Measurements from ENCODE around the gene U2AF1L4. TPM values are rescaled to one million over a fixed set of nuclear protein-coding genes. Genes with fewer than 3 reads are reported as not detected.

U2AF1L4 gene
- total and polyA plus RNA-seq, 2 of the 4 experiments (the other 2 are of a cell fraction) = 6.1 to 15.0 TPM

DNA sequence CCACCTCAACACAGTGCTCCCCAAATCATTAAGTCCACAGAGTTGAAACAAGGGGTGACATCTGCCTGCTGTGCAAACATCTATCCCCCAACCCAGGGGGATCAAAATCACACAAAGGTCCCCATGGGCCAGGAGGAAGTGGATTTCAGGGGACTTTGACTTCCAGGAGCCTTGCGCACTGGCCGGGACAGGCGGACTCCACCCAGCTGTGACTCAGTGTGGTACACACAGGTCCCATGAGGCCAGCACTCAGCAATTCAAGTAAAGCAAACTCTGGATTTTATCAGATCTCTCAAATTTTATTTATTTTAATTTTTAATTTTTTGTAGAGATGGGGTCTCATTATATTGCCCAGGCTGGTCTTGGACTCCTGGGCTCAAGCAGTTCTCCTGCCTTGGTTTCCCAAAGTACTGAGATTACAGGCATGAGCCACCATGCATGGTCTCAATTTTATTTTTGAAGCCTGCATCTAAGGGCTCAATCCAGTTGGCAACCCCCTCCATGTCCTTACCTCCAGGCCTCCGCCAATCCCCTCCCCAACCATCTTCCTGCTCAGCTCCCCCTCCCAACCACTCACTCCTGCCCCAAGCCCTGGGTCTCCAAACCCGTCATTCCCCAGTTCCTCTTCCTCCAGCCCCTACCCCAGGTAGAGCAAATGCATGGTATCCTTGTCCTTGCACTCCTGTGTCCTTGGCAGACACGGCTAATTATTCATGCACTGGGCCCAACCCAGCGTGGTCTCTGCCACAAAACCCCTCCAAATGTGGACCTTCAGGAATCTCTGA is 48.4 kb upstream of the U2AF1L4 start:
- ChIA-PET CTCF (no interaction called here), POLR2A (ENCODE audit: unreplicated experiment) (no interaction called here)
- in situ Hi-C loops (cut with MboI; ENCODE audit: low sequenced_read_pairs) = no loop called here

More for the DNA sequence above, 48.4 kb upstream of the U2AF1L4 start:
- Histone ChIP-seq H3K4ac (ENCODE audit: low read depth, low read length) (no peak overlapping the region), H2BK5ac (ENCODE audit: low read depth, low read length, poor library complexity, severe bottlenecking) (no peak overlapping the region), H4K20me1 (ENCODE audit: insufficient read depth, low read length) (no peaks in the 10 kb centered on the region), H3K79me1 (ENCODE audit: low read depth in 1 of 2, low read length in 2 of 2) (no peaks in the 10 kb centered on the region), H3K9ac (ENCODE audit: low read depth, low read length) (no peak overlapping the region), H3K9me3 (ENCODE audit: control insufficient read depth, insufficient read depth, low read length) (no peaks in the 10 kb centered on the region), H2AK5ac (ENCODE audit: low read depth, low read length) (no peak overlapping the region), H3K36me3 (ENCODE audit: control insufficient read depth, insufficient read depth, low read length) (no peaks in the 10 kb centered on the region), H2AK9ac (replicated peaks; ENCODE audit: low read depth, low read length, poor library complexity) (no peak overlapping the region), H3K27me3 (ENCODE audit: control insufficient read depth, insufficient read depth, low read length) (peaks cover 27% of the 10 kb centered on the region), H4K5ac (ENCODE audit: low read depth, low read length) (no peak overlapping the region), H3K56ac (ENCODE audit: extremely low read depth, insufficient read depth, low read length) (no peak overlapping the region), H4K8ac (ENCODE audit: low read depth in 2 of 2, low read length in 2 of 2) (no peak overlapping the region), H3K4me1 (ENCODE audit: control insufficient read depth, insufficient read depth, low read length) (no peaks in the 10 kb centered on the region), H3K4me2 (ENCODE audit: low read depth, low read length) (no peak overlapping the region), H3K9me1 (ENCODE audit: insufficient read depth, low read length) (no peaks in the 10 kb centered on the region), H2BK20ac (ENCODE audit: low read depth, low read length) (no peak overlapping the region), H2BK15ac (ENCODE audit: low read depth, low read length) (no peak overlapping the region), H4K91ac (ENCODE audit: insufficient read depth, low read depth, low read length) (no peak overlapping the region), H3K4me3 (ENCODE audit: insufficient read depth, low read depth, low read length) (no peak overlapping the region), H3K23ac (ENCODE audit: low read depth, low read length) (no peak overlapping the region), H2BK120ac (ENCODE audit: low read depth, low read length) (no peak overlapping the region), H3K14ac (replicated peaks; ENCODE audit: low read depth, low read length) (no peak overlapping the region), H2AFZ (replicated peaks; ENCODE audit: low read length, poor library complexity) (no peak overlapping the region), H3K18ac (ENCODE audit: low read depth, low read length) (no peak overlapping the region), H3K27ac (ENCODE audit: insufficient read depth, low read length) (no peak overlapping the region)
- intact Hi-C loops (cut with micrococcal nuclease) = no loop called here
- no peak for ATAC-seq (ENCODE audit: low read depth)
- BruUV-seq (replicated peaks) = no TSS peak
- TF ChIP-seq CEBPB (IDR thresholded peaks at IDR 0.05; ENCODE audit: low read depth, low read length) (no peak), RFX5 (IDR thresholded peaks at IDR 0.05; ENCODE audit: low read depth, low read length) (no peak), NFE2L2 (IDR thresholded peaks at IDR 0.05; ENCODE audit: low read depth, low read length) (no peak), POLR2A (IDR thresholded peaks at IDR 0.05; ENCODE audit: low read depth, low read length) (no peak), FOS (IDR thresholded peaks at IDR 0.05; ENCODE audit: low read depth, low read length) (no peak), MAZ (IDR thresholded peaks at IDR 0.05; ENCODE audit: borderline replicate concordance, low read depth, low read length) (no peak), CHD1 (IDR thresholded peaks at IDR 0.05; ENCODE audit: low read depth, low read length) (no peak), MXI1 (IDR thresholded peaks at IDR 0.05; ENCODE audit: borderline replicate concordance, low read depth, low read length) (no peak), RAD21 (IDR thresholded peaks at IDR 0.05; ENCODE audit: low read length) (no peak), SMC3 (IDR thresholded peaks at IDR 0.05; ENCODE audit: low read depth, low read length) (no peak)
- TF ChIP-seq, protein P1, sequence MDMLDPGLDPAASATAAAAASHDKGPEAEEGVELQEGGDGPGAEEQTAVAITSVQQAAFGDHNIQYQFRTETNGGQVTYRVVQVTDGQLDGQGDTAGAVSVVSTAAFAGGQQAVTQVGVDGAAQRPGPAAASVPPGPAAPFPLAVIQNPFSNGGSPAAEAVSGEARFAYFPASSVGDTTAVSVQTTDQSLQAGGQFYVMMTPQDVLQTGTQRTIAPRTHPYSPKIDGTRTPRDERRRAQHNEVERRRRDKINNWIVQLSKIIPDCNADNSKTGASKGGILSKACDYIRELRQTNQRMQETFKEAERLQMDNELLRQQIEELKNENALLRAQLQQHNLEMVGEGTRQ (IDR thresholded peaks at IDR 0.05; ENCODE audit: low read depth, low read length) = no peak
- TF ChIP-seq, protein P2, sequence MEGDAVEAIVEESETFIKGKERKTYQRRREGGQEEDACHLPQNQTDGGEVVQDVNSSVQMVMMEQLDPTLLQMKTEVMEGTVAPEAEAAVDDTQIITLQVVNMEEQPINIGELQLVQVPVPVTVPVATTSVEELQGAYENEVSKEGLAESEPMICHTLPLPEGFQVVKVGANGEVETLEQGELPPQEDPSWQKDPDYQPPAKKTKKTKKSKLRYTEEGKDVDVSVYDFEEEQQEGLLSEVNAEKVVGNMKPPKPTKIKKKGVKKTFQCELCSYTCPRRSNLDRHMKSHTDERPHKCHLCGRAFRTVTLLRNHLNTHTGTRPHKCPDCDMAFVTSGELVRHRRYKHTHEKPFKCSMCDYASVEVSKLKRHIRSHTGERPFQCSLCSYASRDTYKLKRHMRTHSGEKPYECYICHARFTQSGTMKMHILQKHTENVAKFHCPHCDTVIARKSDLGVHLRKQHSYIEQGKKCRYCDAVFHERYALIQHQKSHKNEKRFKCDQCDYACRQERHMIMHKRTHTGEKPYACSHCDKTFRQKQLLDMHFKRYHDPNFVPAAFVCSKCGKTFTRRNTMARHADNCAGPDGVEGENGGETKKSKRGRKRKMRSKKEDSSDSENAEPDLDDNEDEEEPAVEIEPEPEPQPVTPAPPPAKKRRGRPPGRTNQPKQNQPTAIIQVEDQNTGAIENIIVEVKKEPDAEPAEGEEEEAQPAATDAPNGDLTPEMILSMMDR (conservative IDR thresholded peaks at IDR 0.05; ENCODE audit: low read depth, low read length) = no peak
- 83% methylated on average over 4 of the region's 7 CpGs; no CpG with 5 or more reads in 1 of the 2 experiments for WGBS, 2 experiments (ENCODE audit: extremely low coverage in 2 of 2, insufficient read length in 1 of 2)
- no peak for DNase-seq
- dilution Hi-C loops (cut with HindIII; ENCODE audit: low sequenced_read_pairs, unreplicated experiment) = no loop called here
